ENCODE measurements around the gene LRRC72.

The LRRC72 gene

DNA sequence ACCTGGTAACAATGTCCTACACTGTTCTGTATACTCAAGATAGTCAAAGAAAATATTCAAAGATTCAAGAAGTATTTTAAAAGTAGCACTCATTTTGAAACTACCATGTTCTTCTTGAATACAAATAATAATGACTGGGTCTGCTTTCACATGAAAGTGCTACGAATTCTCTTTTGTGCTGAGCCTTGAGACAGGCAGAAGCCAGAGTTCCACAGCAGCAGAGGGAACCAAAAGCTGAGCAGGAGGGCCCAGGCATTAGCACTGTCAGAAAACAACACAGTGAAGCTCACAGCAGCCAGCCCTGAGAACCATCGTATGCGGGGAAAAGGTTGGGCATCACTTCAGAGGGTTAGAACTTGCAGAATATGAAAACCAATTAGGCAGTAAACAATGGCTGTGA is 80.1 kb downstream of the LRRC72 start:
- Histone ChIP-seq H3K4me1 (no peaks in the 10 kb centered on the region; the same call in none of the 2 replicates), H3K9me3 (no peaks in the 10 kb centered on the region), H3K27me3 (no peaks in the 10 kb centered on the region), H3K36me3 (no peaks in the 10 kb centered on the region; the same call in 1 of the 2 replicates), H3K4me3 (ENCODE audit: low read depth, low read length) (no peak overlapping the region)
- DNase-seq = no peak
- TF ChIP-seq, protein P1, sequence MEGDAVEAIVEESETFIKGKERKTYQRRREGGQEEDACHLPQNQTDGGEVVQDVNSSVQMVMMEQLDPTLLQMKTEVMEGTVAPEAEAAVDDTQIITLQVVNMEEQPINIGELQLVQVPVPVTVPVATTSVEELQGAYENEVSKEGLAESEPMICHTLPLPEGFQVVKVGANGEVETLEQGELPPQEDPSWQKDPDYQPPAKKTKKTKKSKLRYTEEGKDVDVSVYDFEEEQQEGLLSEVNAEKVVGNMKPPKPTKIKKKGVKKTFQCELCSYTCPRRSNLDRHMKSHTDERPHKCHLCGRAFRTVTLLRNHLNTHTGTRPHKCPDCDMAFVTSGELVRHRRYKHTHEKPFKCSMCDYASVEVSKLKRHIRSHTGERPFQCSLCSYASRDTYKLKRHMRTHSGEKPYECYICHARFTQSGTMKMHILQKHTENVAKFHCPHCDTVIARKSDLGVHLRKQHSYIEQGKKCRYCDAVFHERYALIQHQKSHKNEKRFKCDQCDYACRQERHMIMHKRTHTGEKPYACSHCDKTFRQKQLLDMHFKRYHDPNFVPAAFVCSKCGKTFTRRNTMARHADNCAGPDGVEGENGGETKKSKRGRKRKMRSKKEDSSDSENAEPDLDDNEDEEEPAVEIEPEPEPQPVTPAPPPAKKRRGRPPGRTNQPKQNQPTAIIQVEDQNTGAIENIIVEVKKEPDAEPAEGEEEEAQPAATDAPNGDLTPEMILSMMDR (IDR thresholded peaks at IDR 0.05; ENCODE audit: low read depth, low read length) = no peak

GRCh38 chr7:16609842-16610450 is 83.3 kb downstream of the LRRC72 start:
- Histone ChIP-seq H3K27me3 (no peaks in the 10 kb centered on the region), H3K4me1 (no peaks in the 10 kb centered on the region), H3K36me3 (no peaks in the 10 kb centered on the region; the same call in 1 of the 2 replicates), H3K4me3 (ENCODE audit: low read depth, low read length) (no peak overlapping the region), H3K9me3 (no peaks in the 10 kb centered on the region)
- DNase-seq = no peak
- TF ChIP-seq, protein P1 (IDR thresholded peaks at IDR 0.05; ENCODE audit: low read depth, low read length) = no peak

GRCh38 chr7:16611711-16612110 is 85.1 kb downstream of the LRRC72 start:
- H3K27me3 ChIP-seq = no peaks in the 10 kb centered on the region
- H3K9me3 ChIP-seq = no peaks in the 10 kb centered on the region
- no peaks in the 10 kb centered on the region for H3K36me3 ChIP-seq
- TF ChIP-seq, protein P1 (IDR thresholded peaks at IDR 0.05; ENCODE audit: low read depth, low read length) = no peak
- H3K4me3 ChIP-seq (ENCODE audit: low read depth, low read length) = no peak overlapping the region
- no peak for DNase-seq
- H3K4me1 ChIP-seq = no peaks in the 10 kb centered on the region

DNA sequence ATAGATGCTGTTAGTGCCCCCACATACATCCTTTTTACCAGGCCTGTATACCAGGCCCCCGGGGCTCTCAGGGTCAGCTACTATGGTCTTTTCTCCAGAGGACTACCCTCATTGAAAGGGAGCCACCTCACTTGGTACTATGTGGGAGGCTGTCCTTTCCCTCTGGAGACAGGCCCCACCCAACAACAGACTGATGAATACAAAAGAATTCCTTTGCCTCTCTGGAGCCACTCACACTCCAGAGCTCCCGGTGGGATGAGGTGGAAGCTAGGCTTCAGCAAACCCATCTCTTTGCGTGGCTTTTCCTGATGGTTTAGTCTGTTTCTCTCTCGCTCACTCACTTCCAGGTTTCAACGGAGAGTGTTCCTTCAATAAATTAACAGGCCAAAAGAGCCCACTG is 88.6 kb downstream of the LRRC72 start:
- H3K4me3 ChIP-seq (ENCODE audit: low read depth, low read length) = no peak overlapping the region
- no peaks in the 10 kb centered on the region for H3K9me3 ChIP-seq
- TF ChIP-seq, protein P1 (IDR thresholded peaks at IDR 0.05; ENCODE audit: low read depth, low read length) = no peak
- no peaks in the 10 kb centered on the region for H3K27me3 ChIP-seq
- no peaks in the 10 kb centered on the region for H3K4me1 ChIP-seq
- DNase-seq = no peak
- H3K36me3 ChIP-seq = no peaks in the 10 kb centered on the region

DNA sequence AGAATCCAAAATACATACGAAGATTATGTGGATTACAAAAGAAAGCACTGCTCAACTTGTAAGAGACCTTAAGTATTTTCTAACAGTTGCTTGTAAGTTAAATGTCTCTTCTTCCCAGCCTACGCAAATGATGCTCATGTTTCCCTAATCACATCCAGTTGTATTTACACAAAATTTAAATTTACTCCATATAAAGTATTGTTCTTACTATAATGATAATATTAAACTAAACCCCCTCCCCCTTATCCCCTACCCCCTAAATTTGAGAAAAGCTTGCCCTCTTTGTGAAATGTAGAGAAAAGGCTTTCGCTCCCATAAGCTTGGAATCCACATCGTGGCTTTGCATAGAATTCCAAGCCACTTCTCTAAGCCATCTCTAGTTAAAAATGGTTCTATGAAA is 89.5 kb downstream of the LRRC72 start:
- H3K36me3 ChIP-seq = no peaks in the 10 kb centered on the region
- no peak overlapping the region for H3K4me3 ChIP-seq (ENCODE audit: low read depth, low read length)
- no peaks in the 10 kb centered on the region for H3K27me3 ChIP-seq
- no peaks in the 10 kb centered on the region for H3K4me1 ChIP-seq
- H3K9me3 ChIP-seq = no peaks in the 10 kb centered on the region
- TF ChIP-seq, protein P1 (IDR thresholded peaks at IDR 0.05; ENCODE audit: low read depth, low read length) = no peak
- no peak for DNase-seq

GRCh38 chr7:16616542-16616941 is 89.9 kb downstream of the LRRC72 start:
- no peaks in the 10 kb centered on the region for H3K36me3 ChIP-seq
- no peaks in the 10 kb centered on the region for H3K9me3 ChIP-seq
- no peak overlapping the region for H3K4me3 ChIP-seq (ENCODE audit: low read depth, low read length)
- TF ChIP-seq, protein P1 (IDR thresholded peaks at IDR 0.05; ENCODE audit: low read depth, low read length) = no peak
- DNase-seq = no peak
- no peaks in the 10 kb centered on the region for H3K4me1 ChIP-seq
- H3K27me3 ChIP-seq = no peaks in the 10 kb centered on the region
